ENCODE results near the gene MMP23B.
"Not testable (repeated sequence)": the region's sequence is repeated elsewhere in the genome, so short reads cannot be mapped to it uniquely, and the experiment has no call there.

MMP23B gene

DNA sequence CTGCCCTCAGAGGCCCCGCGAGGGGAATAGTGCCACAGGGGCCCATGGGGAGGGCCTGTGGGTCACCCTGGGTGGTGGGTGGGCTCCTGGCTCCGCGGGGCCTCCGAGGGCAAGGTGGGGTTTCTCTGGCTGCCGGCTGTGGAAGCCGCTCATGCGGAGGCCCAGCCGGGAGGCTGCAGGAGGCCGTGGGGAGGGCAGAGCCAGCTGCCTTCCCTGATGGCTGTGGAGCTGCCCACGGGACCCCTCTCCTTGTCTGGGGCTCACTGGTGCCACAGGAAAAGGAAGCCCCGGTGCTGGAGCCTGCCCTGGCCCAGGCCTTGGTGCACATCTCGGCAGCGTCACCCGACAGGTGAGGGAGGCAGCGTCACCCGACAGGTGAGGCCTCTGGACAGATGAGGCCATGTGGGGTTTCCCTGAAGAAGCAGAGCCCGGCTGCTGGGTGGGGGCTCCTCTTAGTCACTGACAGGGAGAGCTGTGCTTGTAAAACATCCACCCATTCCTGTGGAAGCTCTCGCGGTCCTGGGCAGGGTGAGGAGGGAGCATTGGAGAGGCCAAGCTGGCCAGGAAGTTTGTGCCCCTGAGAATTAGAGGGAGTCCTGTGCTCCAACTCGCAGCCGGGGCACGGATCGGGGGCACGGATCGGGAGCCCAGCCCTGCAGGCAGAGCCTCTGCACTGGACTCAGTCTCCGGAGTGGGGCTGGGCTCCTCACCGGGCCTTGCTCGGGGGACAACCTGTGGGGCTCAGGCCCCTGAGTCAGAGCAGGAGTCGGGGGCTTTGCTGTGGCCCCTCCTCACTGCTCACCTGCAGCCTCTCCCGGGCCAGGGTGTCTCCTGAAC lies 10.6 kb upstream of the MMP23B start:
- DNase-seq = no peak

DNA sequence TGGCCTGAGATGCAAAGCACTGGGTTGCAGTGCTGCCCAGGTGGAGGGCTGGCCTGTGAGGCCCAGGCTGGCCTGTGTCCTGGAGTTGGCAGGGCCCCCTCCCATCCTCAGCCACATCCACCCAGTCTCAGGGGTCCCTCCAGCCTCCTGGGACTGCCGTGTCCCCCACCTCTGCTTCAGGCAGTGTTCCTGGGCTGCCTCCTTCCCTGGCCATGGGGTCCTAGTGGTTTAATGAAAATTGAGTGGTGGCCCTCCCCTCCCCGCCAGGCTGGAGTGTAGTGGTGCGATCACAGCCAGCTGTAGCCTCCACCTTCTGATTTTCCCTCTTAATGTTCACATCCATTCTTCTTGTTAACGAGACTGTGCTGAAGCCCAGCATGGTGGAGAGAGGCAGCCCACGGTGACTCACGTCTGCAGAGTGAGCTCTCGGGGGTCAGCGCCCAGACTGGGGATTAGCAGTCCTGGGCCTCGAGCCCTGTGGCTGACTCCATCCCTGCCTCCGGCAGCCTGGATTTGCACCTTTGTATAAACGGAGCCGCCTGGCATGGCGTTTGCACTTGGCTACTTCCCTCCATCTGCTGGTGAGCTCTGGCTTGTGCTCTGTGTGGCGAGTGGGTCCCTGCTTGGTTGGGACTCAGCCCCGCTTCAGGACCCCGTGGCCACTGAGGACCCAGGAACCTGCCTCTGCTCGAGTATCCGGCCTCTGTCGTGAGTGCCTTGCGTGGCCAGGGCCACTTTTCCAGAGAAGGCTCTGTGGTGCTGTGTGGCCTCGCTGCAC lies 9.8 kb upstream of the MMP23B start:
- no peak for DNase-seq

DNA sequence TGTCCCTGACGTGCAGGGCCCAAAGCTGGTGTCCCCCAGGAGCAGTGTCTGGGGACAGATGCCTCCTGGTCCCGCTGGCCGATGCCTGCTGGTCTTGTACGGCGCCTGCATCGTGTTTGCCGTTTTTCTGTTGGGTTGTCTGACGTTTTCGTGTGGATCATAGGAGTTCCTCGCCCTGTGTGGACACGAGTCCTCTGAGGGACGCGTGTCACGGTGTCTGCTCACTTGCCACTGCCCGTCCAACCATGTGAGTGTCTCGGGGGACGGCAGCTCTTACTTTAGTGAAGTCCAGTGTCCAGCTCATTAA lies 9.2 kb upstream of the MMP23B start:
- no peak for DNase-seq

- no peak for DNase-seq
These were observed 8.8 kb upstream of the MMP23B start for GRCh38 chr1:1623181-1623630.

GRCh38 chr1:1623631-1624442 lies 8.1 kb upstream of the MMP23B start:
- DNase-seq = no peak

GRCh38 chr1:1624443-1625403 lies 7.2 kb upstream of the MMP23B start:
- DNase-seq = no peak

GRCh38 chr1:1625404-1625775 lies 6.6 kb upstream of the MMP23B start:
- no peak for DNase-seq

DNA sequence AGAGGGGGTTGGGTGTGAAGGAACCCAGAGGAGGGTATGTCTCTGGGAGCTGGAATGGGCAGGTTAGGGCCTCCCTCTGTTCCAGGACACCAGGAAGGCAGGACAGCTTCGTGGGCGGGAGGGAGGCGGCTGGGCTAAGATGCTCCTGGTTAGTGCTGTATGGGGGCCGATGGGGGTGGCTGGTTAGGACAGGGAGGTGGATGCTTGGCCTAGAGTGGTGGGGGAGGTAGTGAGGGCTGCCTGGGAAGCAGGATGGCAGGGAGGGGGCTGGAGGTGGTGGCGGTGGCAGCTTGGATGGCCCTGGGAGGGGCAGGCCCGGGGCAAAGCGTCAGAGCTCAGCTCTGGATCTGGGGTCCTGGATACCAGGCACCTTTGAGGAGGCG lies 6.2 kb upstream of the MMP23B start:
- no peak for DNase-seq

GRCh38 chr1:1626207-1627141 lies 5.5 kb upstream of the MMP23B start:
- DNase-seq = no peak

- DNase-seq = no peak
These were observed 4.6 kb upstream of the MMP23B start for GRCh38 chr1:1627261-1627828.

DNA sequence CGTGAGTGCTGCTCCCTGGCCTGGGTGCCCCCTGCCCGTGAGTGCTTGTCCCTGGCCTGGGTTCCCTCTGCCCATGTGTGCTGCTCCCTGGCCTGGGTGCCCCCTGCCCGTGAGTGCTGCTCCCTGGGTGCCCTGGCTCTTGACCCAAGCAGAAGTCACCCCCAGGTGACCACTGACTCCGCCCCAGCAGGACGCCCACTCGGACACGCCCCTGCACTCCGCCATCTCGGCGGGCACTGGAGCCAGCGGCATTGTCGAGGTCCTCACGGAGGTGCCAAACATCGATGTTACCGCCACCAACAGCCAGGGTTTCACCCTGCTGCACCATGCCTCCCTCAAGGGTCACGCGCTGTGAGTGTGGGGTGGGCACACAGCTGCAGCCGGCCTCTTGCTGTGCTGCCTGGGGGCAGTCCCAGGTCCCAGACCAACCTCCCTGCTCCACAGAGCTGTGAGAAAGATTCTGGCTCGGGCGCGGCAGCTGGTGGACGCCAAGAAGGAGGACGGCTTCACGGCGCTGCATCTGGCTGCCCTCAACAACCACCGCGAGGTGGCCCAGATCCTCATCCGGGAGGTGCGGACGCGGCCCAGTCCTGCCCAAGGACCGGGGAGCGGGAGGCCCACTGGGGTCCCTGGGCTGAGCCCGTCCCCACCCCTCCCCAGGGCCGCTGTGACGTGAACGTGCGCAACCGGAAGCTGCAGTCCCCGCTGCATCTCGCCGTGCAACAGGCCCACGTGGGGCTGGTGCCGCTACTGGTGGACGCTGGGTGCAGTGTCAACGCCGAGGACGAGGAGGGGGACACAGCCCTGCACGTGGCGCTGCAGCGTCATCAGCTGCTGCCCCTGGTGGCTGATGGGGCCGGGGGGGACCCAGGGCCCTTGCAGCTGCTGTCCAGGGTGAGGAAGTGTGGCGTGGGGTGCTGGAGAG lies 3.9 kb upstream of the MMP23B start:
- DNase-seq = no peak

DNA sequence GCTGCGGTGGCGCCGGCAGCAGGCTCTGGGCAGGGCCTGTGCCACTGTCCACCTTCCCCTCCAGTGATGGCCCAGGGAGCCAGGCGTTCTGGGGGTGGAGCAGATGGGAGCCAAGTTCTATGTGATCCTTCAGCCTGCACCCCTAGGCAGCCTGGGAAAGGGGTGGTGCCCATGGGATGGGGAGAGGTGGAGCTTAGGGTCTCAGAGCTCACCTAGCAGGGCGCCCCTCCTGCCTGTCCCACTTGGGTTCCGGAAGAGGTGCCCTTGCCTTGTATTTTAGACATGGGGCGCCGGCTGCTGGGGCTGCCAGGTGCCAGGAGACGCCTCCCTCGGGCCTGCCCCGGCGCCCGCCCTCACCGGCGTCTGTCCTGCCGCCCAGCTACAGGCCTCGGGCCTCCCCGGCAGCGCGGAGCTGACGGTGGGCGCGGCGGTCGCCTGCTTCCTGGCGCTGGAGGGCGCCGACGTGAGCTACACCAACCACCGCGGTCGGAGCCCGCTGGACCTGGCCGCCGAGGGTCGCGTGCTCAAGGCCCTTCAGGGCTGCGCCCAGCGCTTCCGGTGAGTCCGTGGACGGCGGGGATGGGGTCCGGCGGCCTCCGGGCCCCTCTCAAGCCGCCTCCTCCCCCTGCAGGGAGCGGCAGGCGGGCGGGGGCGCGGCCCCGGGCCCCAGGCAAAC lies 3.1 kb upstream of the MMP23B start:
- no peak for DNase-seq

DNA sequence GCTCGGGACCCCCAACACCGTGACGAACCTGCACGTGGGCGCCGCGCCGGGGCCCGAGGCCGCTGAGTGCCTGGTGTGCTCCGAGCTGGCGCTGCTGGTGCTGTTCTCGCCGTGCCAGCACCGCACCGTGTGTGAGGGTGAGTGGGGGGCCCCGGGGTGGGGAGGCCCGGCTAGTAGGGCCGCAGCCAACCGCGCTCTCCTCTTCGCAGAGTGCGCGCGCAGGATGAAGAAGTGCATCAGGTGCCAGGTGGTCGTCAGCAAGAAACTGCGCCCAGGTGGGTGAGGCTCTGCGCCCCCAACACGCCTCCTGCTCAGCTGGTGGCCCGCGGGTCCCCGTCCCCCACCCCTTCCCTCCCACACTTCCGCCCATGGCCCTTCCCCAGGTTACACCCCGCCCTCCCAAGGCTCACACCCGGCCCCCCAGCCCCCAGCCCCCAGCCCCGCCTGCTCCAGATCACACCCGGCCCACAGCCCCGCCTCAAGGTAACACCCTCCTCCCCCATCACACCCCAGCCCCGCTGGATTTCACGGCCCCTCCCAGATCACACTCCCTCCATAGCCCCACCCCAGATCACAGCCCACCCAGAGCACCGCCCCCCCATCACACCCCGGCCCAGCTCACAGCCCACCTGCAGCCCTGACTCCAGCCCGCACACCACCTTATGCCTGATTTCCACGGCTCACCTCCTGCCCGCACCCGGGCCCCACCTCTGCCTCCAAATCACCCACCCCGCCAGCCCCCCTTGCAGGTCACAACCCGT lies 2.4 kb upstream of the MMP23B start:
- no peak for DNase-seq

GRCh38 chr1:1630191-1630964 lies 1.6 kb upstream of the MMP23B start:
- DNase-seq = no peak

GRCh38 chr1:1630965-1631781 lies 800 bp upstream of the MMP23B start:
- DNase-seq = no peak

GRCh38 chr1:1633409-1633808 lies 1.4 kb downstream of the MMP23B start:
- not testable (repeated sequence) for DNase-seq

GRCh38 chr1:1634613-1635012 lies 2.6 kb downstream of the MMP23B start:
- not testable (repeated sequence) for DNase-seq

All from DMS79 (cell line).